WERI-Rb-1 (cell line): Measurements from ENCODE around the gene RARB.

Experiments
- DNase-seq: peaks from one replicate; pipeline ENCODE4 v3.0.0-alpha.2; 2020
- H3K27ac ChIP-seq: fragments of 250-450 bp; sonication (Bioruptor Pico); 2 replicates; pipeline ENCODE4 v1.5.1; 2020; ENCODE audit warnings: mild to moderate bottlenecking, moderate library complexity
- H3K27me3 ChIP-seq: fragments of 250-450 bp; sonication (Bioruptor Pico); 2 replicates; pipeline ENCODE4 v1.5.1; 2021; ENCODE audit warnings: mild to moderate bottlenecking, low read depth, moderate library complexity; ENCODE audit not compliant: insufficient read depth, severe bottlenecking
- H3K36me3 ChIP-seq: fragments of 250-450 bp; sonication (Bioruptor Pico); 2 replicates; pipeline ENCODE4 v1.5.1; 2020; ENCODE audit warnings: mild to moderate bottlenecking, moderate library complexity
- H3K4me3 ChIP-seq: 2 replicates; pipeline ENCODE4 v1.5.1; 2011; ENCODE audit warnings: low read depth, mild to moderate bottlenecking, control low read depth, low read length
- H3K9me3 ChIP-seq: fragments of 250-450 bp; sonication (Bioruptor Pico); 2 replicates; pipeline ENCODE4 v1.5.1; 2021; ENCODE audit warnings: mild to moderate bottlenecking, moderate library complexity; ENCODE audit not compliant: severe bottlenecking
- CTCF ChIP-seq: IDR thresholded peaks from 2 replicates; pipeline ENCODE4 v1.5.1; 2011; ENCODE audit warnings: low read depth, mild to moderate bottlenecking, control low read depth, inconsistent platforms, low read length

The RARB gene

GRCh38 chr3:25485673-25486072 is 57.6 kb downstream of the RARB start:
- no peaks in the 10 kb centered on the region for H3K27me3 ChIP-seq

GRCh38 chr3:25486932-25487331 is 58.9 kb downstream of the RARB start:
- TF ChIP-seq CTCF: no peak
- Histone ChIP-seq H3K27me3 (no peaks in the 10 kb centered on the region), H3K36me3 (no peaks in the 10 kb centered on the region), H3K4me3 (no peak overlapping the region), H3K27ac (no peak overlapping the region), H3K9me3 (no peaks in the 10 kb centered on the region)
- no peak for DNase-seq

More at GRCh38 chr3:25485673-25486072, 57.6 kb downstream of the RARB start:
- no peak for DNase-seq
- Histone ChIP-seq H3K27ac (no peak overlapping the region), H3K4me3 (no peak overlapping the region), H3K9me3 (no peaks in the 10 kb centered on the region), H3K36me3 (no peaks in the 10 kb centered on the region)
- TF ChIP-seq CTCF: no peak

- H3K27me3 ChIP-seq: no peaks in the 10 kb centered on the region
- no peak for DNase-seq
- no peaks in the 10 kb centered on the region for H3K9me3 ChIP-seq
- no peak overlapping the region for H3K4me3 ChIP-seq
- no peak overlapping the region for H3K27ac ChIP-seq
- no peaks in the 10 kb centered on the region for H3K36me3 ChIP-seq
- TF ChIP-seq CTCF: no peak
Measured at GRCh38 chr3:25489858-25490593, 62.0 kb downstream of the RARB start.

- Histone ChIP-seq H3K27ac (no peak overlapping the region), H3K36me3 (no peaks in the 10 kb centered on the region), H3K9me3 (no peaks in the 10 kb centered on the region), H3K27me3 (no peaks in the 10 kb centered on the region), H3K4me3 (no peak overlapping the region)
- DNase-seq: no peak
- no peak for TF ChIP-seq CTCF
Measured at GRCh38 chr3:25493246-25493645, 65.2 kb downstream of the RARB start.

DNA sequence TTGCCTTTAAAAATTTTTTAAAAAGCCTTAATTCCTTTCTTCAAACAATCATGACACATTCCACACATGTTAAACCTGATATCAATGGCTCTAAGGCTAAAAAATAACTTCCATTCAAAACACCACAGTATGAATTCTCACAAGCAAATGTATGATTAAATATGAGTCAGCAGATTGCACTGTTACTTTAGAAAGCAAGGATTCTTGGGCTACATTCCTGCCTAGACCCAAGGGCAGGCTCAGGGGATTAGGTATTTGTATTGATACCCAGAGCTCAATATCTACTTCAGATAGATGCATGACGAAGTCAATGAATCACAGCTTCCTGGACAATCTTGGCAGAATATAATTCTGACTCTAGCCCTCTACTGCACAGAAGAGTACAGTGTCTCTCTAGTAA is 65.7 kb downstream of the RARB start:
- Histone ChIP-seq H3K4me3 (no peak overlapping the region), H3K27ac (no peak overlapping the region), H3K36me3 (no peaks in the 10 kb centered on the region), H3K27me3 (no peaks in the 10 kb centered on the region), H3K9me3 (no peaks in the 10 kb centered on the region)
- TF ChIP-seq CTCF: no peak
- DNase-seq: no peak

DNA sequence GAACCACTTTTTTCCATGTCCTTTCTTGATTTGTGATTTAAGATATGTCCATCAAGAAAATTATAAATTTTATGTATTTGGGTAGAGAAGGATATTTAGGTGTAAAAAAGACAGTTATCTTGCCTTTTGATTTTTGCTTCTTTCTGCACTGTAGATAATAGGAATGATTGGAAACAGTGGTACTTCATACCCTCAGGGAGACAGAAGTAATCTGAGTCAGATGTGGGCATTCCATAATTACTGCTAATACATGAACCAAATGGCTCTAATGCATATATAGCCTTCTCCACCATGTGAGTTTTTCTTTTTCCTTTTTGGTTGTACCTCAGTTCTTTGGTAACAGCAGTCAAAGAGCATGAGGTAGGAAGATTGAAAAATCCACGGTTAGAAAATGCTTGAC is 67.2 kb downstream of the RARB start:
- Histone ChIP-seq H3K36me3 (no peaks in the 10 kb centered on the region), H3K9me3 (no peaks in the 10 kb centered on the region), H3K27ac (no peak overlapping the region), H3K27me3 (no peaks in the 10 kb centered on the region), H3K4me3 (no peak overlapping the region)
- no peak for TF ChIP-seq CTCF
- no peak for DNase-seq
